DOHH2 (cell line): Measurements from ENCODE around the gene RAB3GAP1.

Source experiments
- H3F3A ChIP-seq: fragments of 200-600 bp; sonication (generic), shearing (Covaris generic); 2 replicates; pipeline ENCODE4 v1.6.0; 2016; ENCODE audit warnings: antibody characterized with exemption, mild to moderate bottlenecking; ENCODE audit not compliant: control insufficient read depth, insufficient read depth
- H3K27ac ChIP-seq: fragments of 200-600 bp; sonication (generic); 2 replicates; pipeline ENCODE4 v1.5.1; 2014; ENCODE audit warnings: low read depth, mild to moderate bottlenecking, low read length, moderate library complexity
- H3K27me3 ChIP-seq: fragments of 200-600 bp; sonication (generic); 2 replicates; pipeline ENCODE4 v1.6.1; 2014; ENCODE audit warnings: mild to moderate bottlenecking, low read length, mixed read lengths; ENCODE audit not compliant: control insufficient read depth
- H3K36me3 ChIP-seq: fragments of 200-600 bp; sonication (generic); 2 replicates; pipeline ENCODE4 v1.6.1; 2014; ENCODE audit warnings: mild to moderate bottlenecking, low read length, moderate library complexity, mixed read lengths; ENCODE audit not compliant: control insufficient read depth
- H3K4me1 ChIP-seq: fragments of 200-600 bp; sonication (generic); 2 replicates; pipeline ENCODE4 v1.6.1; 2014; ENCODE audit warnings: mild to moderate bottlenecking, low read length, mixed read lengths; ENCODE audit not compliant: control insufficient read depth
- H3K4me2 ChIP-seq: fragments of 200-600 bp; sonication (generic); 2 replicates; pipeline ENCODE4 v1.6.0; 2014; ENCODE audit warnings: mild to moderate bottlenecking, low read length, moderate library complexity
- H3K4me3 ChIP-seq: fragments of 200-600 bp; sonication (generic); 2 replicates; pipeline ENCODE4 v1.5.1; 2014; ENCODE audit warnings: mild to moderate bottlenecking, low read length, mixed read lengths
- H3K79me2 ChIP-seq: fragments of 200-600 bp; sonication (generic); 2 replicates; pipeline ENCODE4 v1.6.1; 2014; ENCODE audit warnings: mild to moderate bottlenecking, low read length, mixed read lengths; ENCODE audit not compliant: control insufficient read depth
- H3K9me2 ChIP-seq: fragments of 200-600 bp; sonication (generic); replicated peaks from 2 replicates; pipeline ENCODE4 v1.6.1; 2014; ENCODE audit warnings: mild to moderate bottlenecking, low read length, mixed read lengths; ENCODE audit not compliant: control insufficient read depth
- H3K9me3 ChIP-seq: fragments of 200-600 bp; sonication (generic); 2 replicates; pipeline ENCODE4 v1.6.1; 2014; ENCODE audit warnings: antibody characterized with exemption, low read length, mixed read lengths; ENCODE audit not compliant: control insufficient read depth, insufficient read depth
- H4K20me1 ChIP-seq: fragments of 200-600 bp; sonication (generic); 2 replicates; pipeline ENCODE4 v1.6.0; 2014; ENCODE audit warnings: low read depth, mild to moderate bottlenecking, antibody characterized with exemption, low read length, moderate library complexity; ENCODE audit not compliant: control insufficient read depth, insufficient read depth
- CTCF ChIP-seq: fragments of 200-600 bp; sonication (generic); IDR thresholded peaks from one replicate; pipeline ENCODE4 v1.5.1; 2014; ENCODE audit warnings: antibody characterized with exemption, mild to moderate bottlenecking, low read depth, low read length; ENCODE audit not compliant: poor library complexity, severe bottlenecking
- EZH2phosphoT487 ChIP-seq: fragments of 200-600 bp; sonication (generic); IDR thresholded peaks from 2 replicates; pipeline ENCODE4 v1.6.1; 2017; ENCODE audit warnings: borderline replicate concordance, mild to moderate bottlenecking, antibody characterized with exemption, low read length, moderate library complexity, mixed read lengths

The RAB3GAP1 gene

GRCh38 chr2:135052042-135052876 lies at the start of gene RAB3GAP1:
Gene RAB3GAP1, plus strand, starts transcription at chr2:135052292. Its CDS starts 16 bp downstream, at chr2:135052308.
- Histone ChIP-seq H3K27ac (peak within 1 kb of the TSS; percentile 87), H3F3A (peaks cover 6% of the 10 kb centered on the region; the same call in 1 of the 2 replicates), H3K9me2 (no peaks in the 10 kb centered on the region), H3K36me3 (peaks cover 35% of the 10 kb centered on the region), H3K4me2 (peak within 1 kb of the TSS; percentile 98), H3K79me2 (peaks cover 54% of the 10 kb centered on the region), H3K4me1 (peaks cover 39% of the 10 kb centered on the region), H3K9me3 (no peaks in the 10 kb centered on the region), H3K27me3 (no peaks in the 10 kb centered on the region), H3K4me3 (peak within 1 kb of the TSS; percentile 97), H4K20me1 (peaks cover 6% of the 10 kb centered on the region; the same call in 1 of the 2 replicates)
- TF ChIP-seq CTCF (peak; percentile 11), EZH2phosphoT487 (no peak)

- no peaks in the 10 kb centered on the region for H3K79me2 ChIP-seq
- no peaks in the 10 kb centered on the region for H3K9me2 ChIP-seq
- peaks cover 4% of the 10 kb centered on the region; the same call in 1 of the 2 replicates for H3K27me3 ChIP-seq
- H3K4me2 ChIP-seq: no peak overlapping the region
- peaks cover 8% of the 10 kb centered on the region for H3K4me1 ChIP-seq
- no peaks in the 10 kb centered on the region for H3F3A ChIP-seq
- TF ChIP-seq EZH2phosphoT487 (no peak), CTCF (no peak)
- H3K4me3 ChIP-seq: no peak overlapping the region
- no peaks in the 10 kb centered on the region for H3K36me3 ChIP-seq
- no peak overlapping the region for H3K27ac ChIP-seq
- no peaks in the 10 kb centered on the region for H3K9me3 ChIP-seq
- H4K20me1 ChIP-seq: no peaks in the 10 kb centered on the region
These were observed 49.3 kb upstream of the RAB3GAP1 start for GRCh38 chr2:135002836-135003235.

- Histone ChIP-seq H3F3A (no peaks in the 10 kb centered on the region), H3K9me2 (no peaks in the 10 kb centered on the region), H3K27me3 (peaks cover 4% of the 10 kb centered on the region; the same call in 1 of the 2 replicates), H3K79me2 (no peaks in the 10 kb centered on the region), H4K20me1 (no peaks in the 10 kb centered on the region), H3K36me3 (no peaks in the 10 kb centered on the region), H3K4me1 (peaks cover 8% of the 10 kb centered on the region), H3K4me2 (peak overlapping the region; percentile 50), H3K27ac (no peak overlapping the region), H3K9me3 (no peaks in the 10 kb centered on the region), H3K4me3 (no peak overlapping the region)
- TF ChIP-seq EZH2phosphoT487 (no peak), CTCF (peak; percentile 96)
These were observed 47.9 kb upstream of the RAB3GAP1 start for GRCh38 chr2:135004005-135004746.
